Measurements from ENCODE around the gene SLC16A13.

DNA sequence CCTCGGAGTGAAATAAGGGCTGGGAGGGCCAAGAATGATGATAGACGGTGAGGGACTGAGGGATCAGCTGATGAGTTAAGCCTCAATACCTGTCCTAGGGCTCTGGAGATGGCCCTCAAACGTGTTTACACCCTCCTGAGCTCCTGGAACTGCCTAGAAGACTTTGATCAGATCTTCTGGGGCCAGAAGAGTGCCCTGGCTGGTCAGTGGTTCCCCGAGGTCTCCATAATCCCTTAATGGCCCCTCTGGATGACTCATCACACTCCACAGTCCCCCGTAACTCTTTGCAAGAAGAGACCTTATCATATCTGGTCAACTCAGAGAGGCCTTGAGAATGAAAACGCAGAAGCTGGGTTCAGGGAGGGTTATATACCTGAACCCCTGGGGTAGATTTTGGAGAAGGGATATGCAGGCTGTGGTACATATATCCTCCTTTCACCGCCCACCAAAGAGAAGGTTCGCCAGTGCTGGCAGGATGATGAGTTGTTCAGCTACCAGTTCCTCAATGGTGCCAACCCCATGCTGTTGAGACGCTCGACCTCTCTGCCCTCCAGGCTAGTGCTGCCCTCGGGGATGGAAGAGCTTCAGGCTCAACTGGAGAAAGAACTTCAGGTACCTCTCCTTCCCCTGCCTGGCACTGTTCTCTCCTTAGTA is 36.8 kb upstream of the SLC16A13 start:
- no peak for TF ChIP-seq POLR2A (IDR thresholded peaks at IDR 0.05)
- TF ChIP-seq, protein P1, sequence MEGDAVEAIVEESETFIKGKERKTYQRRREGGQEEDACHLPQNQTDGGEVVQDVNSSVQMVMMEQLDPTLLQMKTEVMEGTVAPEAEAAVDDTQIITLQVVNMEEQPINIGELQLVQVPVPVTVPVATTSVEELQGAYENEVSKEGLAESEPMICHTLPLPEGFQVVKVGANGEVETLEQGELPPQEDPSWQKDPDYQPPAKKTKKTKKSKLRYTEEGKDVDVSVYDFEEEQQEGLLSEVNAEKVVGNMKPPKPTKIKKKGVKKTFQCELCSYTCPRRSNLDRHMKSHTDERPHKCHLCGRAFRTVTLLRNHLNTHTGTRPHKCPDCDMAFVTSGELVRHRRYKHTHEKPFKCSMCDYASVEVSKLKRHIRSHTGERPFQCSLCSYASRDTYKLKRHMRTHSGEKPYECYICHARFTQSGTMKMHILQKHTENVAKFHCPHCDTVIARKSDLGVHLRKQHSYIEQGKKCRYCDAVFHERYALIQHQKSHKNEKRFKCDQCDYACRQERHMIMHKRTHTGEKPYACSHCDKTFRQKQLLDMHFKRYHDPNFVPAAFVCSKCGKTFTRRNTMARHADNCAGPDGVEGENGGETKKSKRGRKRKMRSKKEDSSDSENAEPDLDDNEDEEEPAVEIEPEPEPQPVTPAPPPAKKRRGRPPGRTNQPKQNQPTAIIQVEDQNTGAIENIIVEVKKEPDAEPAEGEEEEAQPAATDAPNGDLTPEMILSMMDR (IDR thresholded peaks at IDR 0.05) = no peak

Data from tibial nerve (tissue), 3 donors.